ENCODE results near the gene PLA2G1B.

DNA sequence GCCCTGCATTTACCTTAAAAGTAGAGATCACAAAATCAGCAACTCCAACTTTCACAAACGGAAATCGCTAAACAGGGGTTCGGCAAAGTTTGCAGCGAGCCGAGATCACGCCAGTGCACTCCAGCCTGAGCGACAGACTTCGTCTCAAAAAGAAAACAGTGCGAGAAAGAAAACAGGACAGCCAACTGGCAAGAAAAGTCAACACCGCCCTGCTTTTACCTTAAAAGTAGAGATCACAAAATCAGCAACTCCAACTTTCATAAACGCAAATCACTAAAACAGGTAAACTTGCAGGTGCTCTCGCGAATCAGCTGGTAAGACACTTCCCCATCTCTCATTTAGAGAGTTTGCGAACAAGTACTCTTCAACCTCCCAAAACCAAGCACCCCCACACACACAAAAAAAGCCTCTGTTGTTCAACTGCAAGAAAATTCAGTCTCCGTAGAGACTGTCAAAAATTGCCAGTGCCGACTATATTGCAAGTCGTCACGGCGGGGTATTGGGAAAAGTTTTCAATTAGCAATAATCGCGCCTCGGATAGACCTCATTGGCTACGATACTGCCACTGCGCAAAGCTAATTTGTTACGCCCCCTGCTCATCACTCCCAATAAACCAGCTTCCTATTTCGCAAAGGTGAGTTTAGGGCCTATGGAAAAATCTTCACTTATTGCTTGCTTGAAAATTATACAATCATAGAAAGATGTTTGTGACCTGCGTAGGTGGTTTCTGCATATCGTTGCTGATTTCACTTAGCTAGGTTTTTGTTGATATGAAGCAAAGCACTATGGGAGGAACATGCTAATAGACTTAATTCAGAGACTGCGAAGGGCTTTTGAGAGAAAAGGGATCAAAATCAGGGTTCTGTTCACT lies 34.7 kb downstream of the PLA2G1B start, which contains the start of gene RNU4-1:
- TF ChIP-seq, protein P1, sequence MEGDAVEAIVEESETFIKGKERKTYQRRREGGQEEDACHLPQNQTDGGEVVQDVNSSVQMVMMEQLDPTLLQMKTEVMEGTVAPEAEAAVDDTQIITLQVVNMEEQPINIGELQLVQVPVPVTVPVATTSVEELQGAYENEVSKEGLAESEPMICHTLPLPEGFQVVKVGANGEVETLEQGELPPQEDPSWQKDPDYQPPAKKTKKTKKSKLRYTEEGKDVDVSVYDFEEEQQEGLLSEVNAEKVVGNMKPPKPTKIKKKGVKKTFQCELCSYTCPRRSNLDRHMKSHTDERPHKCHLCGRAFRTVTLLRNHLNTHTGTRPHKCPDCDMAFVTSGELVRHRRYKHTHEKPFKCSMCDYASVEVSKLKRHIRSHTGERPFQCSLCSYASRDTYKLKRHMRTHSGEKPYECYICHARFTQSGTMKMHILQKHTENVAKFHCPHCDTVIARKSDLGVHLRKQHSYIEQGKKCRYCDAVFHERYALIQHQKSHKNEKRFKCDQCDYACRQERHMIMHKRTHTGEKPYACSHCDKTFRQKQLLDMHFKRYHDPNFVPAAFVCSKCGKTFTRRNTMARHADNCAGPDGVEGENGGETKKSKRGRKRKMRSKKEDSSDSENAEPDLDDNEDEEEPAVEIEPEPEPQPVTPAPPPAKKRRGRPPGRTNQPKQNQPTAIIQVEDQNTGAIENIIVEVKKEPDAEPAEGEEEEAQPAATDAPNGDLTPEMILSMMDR (IDR thresholded peaks at IDR 0.05; ENCODE audit: insufficient read depth, low read length, poor library complexity, severe bottlenecking): no peak
- no peak for TF ChIP-seq EZH2phosphoT487 (conservative IDR thresholded peaks at IDR 0.05; ENCODE audit: low read length)

All from SU-DHL-6 (cell line).